B cell (primary cell): ENCODE measurements around the gene NAA10. TPM values are rescaled to one million over a fixed set of nuclear protein-coding genes. Genes with fewer than 3 reads are reported as not detected.
A peak's percentile ranks its signal among the peaks of the same experiment; 100 is the strongest.

Source experiments
- ATAC-seq: fragments of 200-7000 bp; cut with Tn5 transposase; one replicate; pipeline ENCODE4 v1.10.0; 2021; ENCODE audit warnings: low read depth, mild to moderate bottlenecking, moderate number of reproducible peaks, moderate library complexity
- CTCF ChIA-PET: fragments of 350-600 bp; sonication (Branson Sonifier 250); formaldehyde crosslinking; loops from one replicate; lab custom pipeline; 2021; ENCODE audit warnings: antibody characterized with exemption, inconsistent platforms; lab: Charles Lee
- POLR2A ChIA-PET: fragments of 350-600 bp; sonication (Branson Sonifier 250); formaldehyde crosslinking; loops from one replicate; lab custom pipeline; 2021; ENCODE audit warnings: antibody characterized with exemption; lab: Charles Lee
- DNase-seq: peaks from one replicate; pipeline ENCODE4 v3.0.0; 2013
- H2AFZ ChIP-seq: 2 replicates; pipeline ENCODE4 v1.6.1; 2012; ENCODE audit warnings: mild to moderate bottlenecking, low read depth, low read length; ENCODE audit not compliant: insufficient read depth, poor library complexity, severe bottlenecking
- H3K27ac ChIP-seq, 2 donors: 1 replicate in 1 of 2; 2 replicates in 1 of 2; pipeline ENCODE4 v1.5.1; 2012 to 2013; ENCODE audit warnings: low read length in 2 of 2, mild to moderate bottlenecking in 2 of 2, moderate library complexity in 1 of 2
- H3K27me3 ChIP-seq, 4 experiments: fragments of 200-600 bp in 1 of 4; sonication (generic) in 1 of 4; replicated peaks in 1 of 4; 1 replicate in 2 of 4; 2 replicates in 2 of 4; pipeline versions ENCODE4 v1.6.1 to v1.7.0; 2013 to 2016; ENCODE audit warnings: low read length in 3 of 4, mild to moderate bottlenecking in 2 of 4, mixed read lengths in 1 of 4, moderate library complexity in 1 of 4; ENCODE audit not compliant: insufficient read depth in 4 of 4, control insufficient read depth in 3 of 4; ENCODE audit errors: control extremely low read depth in 1 of 4
- H3K36me3 ChIP-seq, 2 experiments: replicated peaks in 1 of 2; 1 replicate in 1 of 2; 2 replicates in 1 of 2; pipeline versions ENCODE4 v1.6.1 to v1.7.1; 2013; ENCODE audit warnings: low read length in 1 of 2; ENCODE audit not compliant: insufficient read depth in 2 of 2, control insufficient read depth in 1 of 2; ENCODE audit errors: control extremely low read depth in 1 of 2, extremely low read depth in 1 of 2
- H3K4me1 ChIP-seq, 2 donors: fragments of 200-600 bp in 1 of 2; sonication (generic) in 1 of 2; 1 replicate in 1 of 2; 2 replicates in 1 of 2; pipeline versions ENCODE4 v1.5.1 to v1.6.1; 2013 to 2017; ENCODE audit warnings: low read length in 2 of 2; ENCODE audit not compliant: control insufficient read depth in 2 of 2, insufficient read depth in 2 of 2
- H3K4me2 ChIP-seq: replicated peaks from 2 replicates; pipeline ENCODE3; 2012; ENCODE audit warnings: mild to moderate bottlenecking, low read depth, low read length; ENCODE audit not compliant: poor library complexity, severe bottlenecking
- H3K4me3 ChIP-seq, 5 experiments: fragments of 200-600 bp in 1 of 5; sonication (generic) in 1 of 5; 1 replicate in 3 of 5; 2 replicates in 2 of 5; pipeline versions ENCODE4 v1.5.1 to v1.7.0; 2011 to 2016; ENCODE audit warnings: low read length in 4 of 5, mild to moderate bottlenecking in 4 of 5, low read depth in 2 of 5, control low read depth in 1 of 5, moderate library complexity in 1 of 5; ENCODE audit not compliant: insufficient read depth in 1 of 5; ENCODE audit errors: control extremely low read depth in 1 of 5, extremely low read depth in 1 of 5
- H3K79me2 ChIP-seq: fragments of 200-600 bp; sonication (generic); one replicate; pipeline ENCODE4 v1.6.0; 2016; ENCODE audit warnings: low read length; ENCODE audit not compliant: control insufficient read depth, insufficient read depth
- H3K9ac ChIP-seq: fragments of 200-600 bp; sonication (generic); 2 replicates; pipeline ENCODE4 v1.6.1; 2017; ENCODE audit warnings: mild to moderate bottlenecking, low read length, moderate library complexity
- H3K9me3 ChIP-seq, 3 donors: one replicate each; pipeline versions ENCODE4 v1.6.1 to v1.7.1; 2013; ENCODE audit warnings: low read length in 2 of 3; ENCODE audit not compliant: control insufficient read depth in 2 of 3, insufficient read depth in 1 of 3; ENCODE audit errors: control extremely low read depth in 1 of 3
- H4K20me1 ChIP-seq: 2 replicates; pipeline ENCODE4 v1.6.0; 2012; ENCODE audit warnings: mild to moderate bottlenecking, low read length; ENCODE audit not compliant: insufficient read depth, control insufficient read depth, poor library complexity, severe bottlenecking
- H3K27ac Mint-ChIP-seq: one replicate; pipeline ENCODE4 v1.8.0; 2021; ENCODE audit warnings: mixed read lengths
- H3K27me3 Mint-ChIP-seq: one replicate; pipeline ENCODE4 v1.8.0; 2021; ENCODE audit warnings: mixed read lengths
- H3K4me1 Mint-ChIP-seq: one replicate; pipeline ENCODE4 v1.8.0; 2021; ENCODE audit warnings: mixed read lengths
- H3K4me3 Mint-ChIP-seq: one replicate; pipeline ENCODE4 v1.8.0; 2021; ENCODE audit warnings: mixed read lengths
- H3K9me3 Mint-ChIP-seq: one replicate; pipeline ENCODE4 v1.8.0; 2022; ENCODE audit warnings: mixed read lengths; ENCODE audit not compliant: insufficient read depth
- EZH2 ChIP-seq: IDR thresholded peaks from 2 replicates; pipeline ENCODE4 v1.6.1; 2012; ENCODE audit warnings: borderline replicate concordance, low read depth, mild to moderate bottlenecking, moderate library complexity, low read length; ENCODE audit not compliant: insufficient read depth, poor library complexity, severe bottlenecking
- WGBS: methylation state at CpG from one replicate; pipeline ENCODE4 v1.1.5; 2013; ENCODE audit warnings: missing lambda C conversion rate; ENCODE audit not compliant: insufficient coverage; 5-methylcytosine and 5-hydroxymethylcytosine counted together
- intact Hi-C: fragments of 100-400 bp; cut with micrococcal nuclease; formaldehyde crosslinking; loops from one replicate; pipeline ENCODE4 v1.10.0; 2022
- polyA plus RNA-seq: library from polyadenylated mRNA; depleted of rRNA; stranded (reverse); fragments of >200 nt; gene quantifications from 2 replicates; pipeline ENCODE4 v1.2.3, GENCODE V29; 2012
- total RNA-seq, 2 donors: library from RNA; stranded (reverse); fragments of 120-200 nt in 1 of 2; gene quantifications; 1 replicate in 1 of 2; 2 replicates in 1 of 2; pipeline versions ENCODE4 v1.2.3 to v1.2.4, GENCODE V29; 2013 to 2022
- TF ChIP-seq, protein P1 (sequence below): fragments of 200-600 bp; IDR thresholded peaks from one replicate; pipeline ENCODE4 v1.8.0; 2022; ENCODE audit warnings: antibody characterized with exemption, mild to moderate bottlenecking

Gene NAA10
- total and polyA plus RNA-seq, 2 donors (not counting 1 experiment from before 2014, with no cell fraction given): 78.3 to 102 TPM

DNA sequence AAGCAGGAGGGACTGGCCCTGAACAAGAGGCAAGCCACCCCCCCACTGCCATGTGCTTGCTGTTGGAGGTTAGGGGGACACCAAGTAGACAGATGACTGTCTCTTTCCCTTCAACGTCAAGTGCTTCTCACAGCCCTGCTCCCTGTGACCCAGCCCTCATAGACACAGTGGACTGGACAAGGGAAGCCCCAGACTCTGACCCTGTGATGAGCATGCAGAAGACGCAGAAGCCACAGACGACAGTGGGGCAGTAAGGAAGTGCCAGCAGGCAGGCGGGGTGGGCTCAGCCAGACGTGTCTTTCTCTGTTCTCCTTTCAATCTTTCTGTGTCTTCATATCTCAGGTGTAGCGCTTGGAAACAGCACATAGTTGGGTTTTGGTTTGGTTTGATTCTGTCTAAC is 46.5 kb downstream of the NAA10 start:
- whole genome bisulfite sequencing: 0% methylated on average over 2 of the region's 6 CpGs
- DNase-seq (peak; percentile 80), ATAC-seq (peak; percentile 80)
- Histone ChIP-seq H3K4me2 (peak overlapping the region; percentile 37), H3K36me3 (no peaks in the 10 kb centered on the region), H3K27ac (no peak overlapping the region), H3K79me2 (no peaks in the 10 kb centered on the region), H3K4me1 (peaks cover 40 to 44% of the 10 kb centered on the region in 2 donors), H3K9ac (peak overlapping the region; percentile 12), H2AFZ (no peak overlapping the region), H3K27me3 (peaks cover 0 to 19% (median 9%) of the 10 kb centered on the region in 4 experiments), H3K9me3 (peaks cover 0 to 3% (median 0%) of the 10 kb centered on the region in 3 donors), H3K4me3 (no peak overlapping the region), H4K20me1 (no peaks in the 10 kb centered on the region)
- H3K27ac Mint-ChIP-seq: peak overlapping the region; percentile 50
- ChIA-PET CTCF (interaction anchor here (0.7 to 1.3 kb wide), 2 partner anchors 37 to 59 kb away, joined by 3 to 5 read pairs; no protein-coding TSS in a partner anchor), POLR2A (interaction anchor here (1.1 to 1.2 kb wide), 2 partner anchors 38 to 40 kb away, joined by 3 read pairs; no protein-coding TSS in a partner anchor)
- H3K27me3 Mint-ChIP-seq: peaks cover 3% of the 10 kb centered on the region
- intact Hi-C loops: loop anchor here (5.0 kb wide), 1 partner anchor 39 kb away; the partner anchor contains the start of gene ARHGAP4
- TF ChIP-seq, protein P1, sequence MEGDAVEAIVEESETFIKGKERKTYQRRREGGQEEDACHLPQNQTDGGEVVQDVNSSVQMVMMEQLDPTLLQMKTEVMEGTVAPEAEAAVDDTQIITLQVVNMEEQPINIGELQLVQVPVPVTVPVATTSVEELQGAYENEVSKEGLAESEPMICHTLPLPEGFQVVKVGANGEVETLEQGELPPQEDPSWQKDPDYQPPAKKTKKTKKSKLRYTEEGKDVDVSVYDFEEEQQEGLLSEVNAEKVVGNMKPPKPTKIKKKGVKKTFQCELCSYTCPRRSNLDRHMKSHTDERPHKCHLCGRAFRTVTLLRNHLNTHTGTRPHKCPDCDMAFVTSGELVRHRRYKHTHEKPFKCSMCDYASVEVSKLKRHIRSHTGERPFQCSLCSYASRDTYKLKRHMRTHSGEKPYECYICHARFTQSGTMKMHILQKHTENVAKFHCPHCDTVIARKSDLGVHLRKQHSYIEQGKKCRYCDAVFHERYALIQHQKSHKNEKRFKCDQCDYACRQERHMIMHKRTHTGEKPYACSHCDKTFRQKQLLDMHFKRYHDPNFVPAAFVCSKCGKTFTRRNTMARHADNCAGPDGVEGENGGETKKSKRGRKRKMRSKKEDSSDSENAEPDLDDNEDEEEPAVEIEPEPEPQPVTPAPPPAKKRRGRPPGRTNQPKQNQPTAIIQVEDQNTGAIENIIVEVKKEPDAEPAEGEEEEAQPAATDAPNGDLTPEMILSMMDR: no peak
- TF ChIP-seq EZH2: no peak
- H3K4me1 Mint-ChIP-seq: peaks cover 23% of the 10 kb centered on the region
- peak overlapping the region; percentile 41 for H3K4me3 Mint-ChIP-seq
- no peaks in the 10 kb centered on the region for H3K9me3 Mint-ChIP-seq

- ATAC-seq (no peak), DNase-seq (no peak)
- peaks cover 0 to 24% (median 11%) of the 10 kb centered on the region in 4 experiments for H3K27me3 ChIP-seq
- H3K36me3 ChIP-seq: no peaks in the 10 kb centered on the region
- H3K4me3 Mint-ChIP-seq: peak overlapping the region; percentile 48
- no peak overlapping the region for H3K9ac ChIP-seq
- H2AFZ ChIP-seq: no peak overlapping the region
- H3K9me3 Mint-ChIP-seq: no peaks in the 10 kb centered on the region
- no peaks in the 10 kb centered on the region for H4K20me1 ChIP-seq
- ChIA-PET CTCF (interaction anchor here (1.1 to 1.3 kb wide), 2 partner anchors 13 to 60 kb away, joined by 4 to 5 read pairs; no protein-coding TSS in a partner anchor), POLR2A (interaction anchor here (1.2 kb wide), 1 partner anchor 39 kb away, joined by 3 read pairs; no protein-coding TSS in a partner anchor)
- H3K9me3 ChIP-seq: peaks cover 0 to 3% (median 0%) of the 10 kb centered on the region in 3 donors
- H3K27ac Mint-ChIP-seq: no peak overlapping the region
- H3K27me3 Mint-ChIP-seq: peaks cover 4% of the 10 kb centered on the region
- TF ChIP-seq, protein P1: no peak
- no peak for TF ChIP-seq EZH2
- no peak overlapping the region for H3K27ac ChIP-seq
- H3K4me1 Mint-ChIP-seq: peaks cover 23% of the 10 kb centered on the region
- H3K4me3 ChIP-seq: no peak overlapping the region
- H3K4me2 ChIP-seq: no peak overlapping the region
- WGBS: 100% methylated on average over 2 of the region's 8 CpGs
- peaks cover 40 to 44% of the 10 kb centered on the region in 2 donors for H3K4me1 ChIP-seq
- intact Hi-C loops: loop anchor here (5.0 kb wide), 1 partner anchor 40 kb away; the partner anchor contains the start of gene ARHGAP4
- H3K79me2 ChIP-seq: no peaks in the 10 kb centered on the region
These were observed 47.5 kb downstream of the NAA10 start for GRCh38 chrX:153887385-153887784.
